ENCODE measurements around the gene HCST. TPM values are rescaled to one million over a fixed set of nuclear protein-coding genes. Genes with fewer than 3 reads are reported as not detected.

Gene HCST
- total RNA-seq, 3 donors from 2014 or later = 4.6 to 8.2 (median 7.9) TPM

DNA sequence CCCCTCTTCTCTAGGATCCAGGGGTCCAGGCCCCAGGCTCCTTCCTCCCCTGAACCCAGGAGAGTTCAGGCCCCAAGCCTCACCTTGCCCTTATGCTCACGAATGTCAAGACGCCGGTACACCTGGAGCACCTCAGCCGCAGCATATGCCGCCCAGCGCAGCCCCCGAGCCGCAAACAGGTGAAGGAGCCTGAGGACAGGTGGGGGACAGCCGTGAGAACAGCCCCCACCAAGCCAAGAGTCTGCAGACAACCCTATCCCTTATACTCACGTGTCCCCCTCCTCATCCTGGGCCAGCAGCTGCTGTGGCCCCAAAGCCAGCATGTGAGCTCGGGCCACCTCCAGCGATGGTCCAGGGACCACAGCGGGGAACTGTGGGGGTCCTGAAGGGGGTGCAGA is 5.7 kb upstream of the HCST start:
- no peak for ATAC-seq
- no peak for DNase-seq
- H3K36me3 ChIP-seq (ENCODE audit: low read depth) = no peaks in the 10 kb centered on the region
- no peaks in the 10 kb centered on the region for H3K9me3 ChIP-seq
- peaks cover 9% of the 10 kb centered on the region for H3K4me1 ChIP-seq (ENCODE audit: low read depth)
- TF ChIP-seq, protein P1, sequence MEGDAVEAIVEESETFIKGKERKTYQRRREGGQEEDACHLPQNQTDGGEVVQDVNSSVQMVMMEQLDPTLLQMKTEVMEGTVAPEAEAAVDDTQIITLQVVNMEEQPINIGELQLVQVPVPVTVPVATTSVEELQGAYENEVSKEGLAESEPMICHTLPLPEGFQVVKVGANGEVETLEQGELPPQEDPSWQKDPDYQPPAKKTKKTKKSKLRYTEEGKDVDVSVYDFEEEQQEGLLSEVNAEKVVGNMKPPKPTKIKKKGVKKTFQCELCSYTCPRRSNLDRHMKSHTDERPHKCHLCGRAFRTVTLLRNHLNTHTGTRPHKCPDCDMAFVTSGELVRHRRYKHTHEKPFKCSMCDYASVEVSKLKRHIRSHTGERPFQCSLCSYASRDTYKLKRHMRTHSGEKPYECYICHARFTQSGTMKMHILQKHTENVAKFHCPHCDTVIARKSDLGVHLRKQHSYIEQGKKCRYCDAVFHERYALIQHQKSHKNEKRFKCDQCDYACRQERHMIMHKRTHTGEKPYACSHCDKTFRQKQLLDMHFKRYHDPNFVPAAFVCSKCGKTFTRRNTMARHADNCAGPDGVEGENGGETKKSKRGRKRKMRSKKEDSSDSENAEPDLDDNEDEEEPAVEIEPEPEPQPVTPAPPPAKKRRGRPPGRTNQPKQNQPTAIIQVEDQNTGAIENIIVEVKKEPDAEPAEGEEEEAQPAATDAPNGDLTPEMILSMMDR (IDR thresholded peaks at IDR 0.05) = no peak
- no peak overlapping the region for H3K4me3 ChIP-seq
- intact Hi-C loops (cut with DNase I, micrococcal nuclease) = loop anchor here in 1 of 2 donors (5.0 kb wide), 1 partner anchor 36 kb away; no protein-coding TSS in a partner anchor

DNA sequence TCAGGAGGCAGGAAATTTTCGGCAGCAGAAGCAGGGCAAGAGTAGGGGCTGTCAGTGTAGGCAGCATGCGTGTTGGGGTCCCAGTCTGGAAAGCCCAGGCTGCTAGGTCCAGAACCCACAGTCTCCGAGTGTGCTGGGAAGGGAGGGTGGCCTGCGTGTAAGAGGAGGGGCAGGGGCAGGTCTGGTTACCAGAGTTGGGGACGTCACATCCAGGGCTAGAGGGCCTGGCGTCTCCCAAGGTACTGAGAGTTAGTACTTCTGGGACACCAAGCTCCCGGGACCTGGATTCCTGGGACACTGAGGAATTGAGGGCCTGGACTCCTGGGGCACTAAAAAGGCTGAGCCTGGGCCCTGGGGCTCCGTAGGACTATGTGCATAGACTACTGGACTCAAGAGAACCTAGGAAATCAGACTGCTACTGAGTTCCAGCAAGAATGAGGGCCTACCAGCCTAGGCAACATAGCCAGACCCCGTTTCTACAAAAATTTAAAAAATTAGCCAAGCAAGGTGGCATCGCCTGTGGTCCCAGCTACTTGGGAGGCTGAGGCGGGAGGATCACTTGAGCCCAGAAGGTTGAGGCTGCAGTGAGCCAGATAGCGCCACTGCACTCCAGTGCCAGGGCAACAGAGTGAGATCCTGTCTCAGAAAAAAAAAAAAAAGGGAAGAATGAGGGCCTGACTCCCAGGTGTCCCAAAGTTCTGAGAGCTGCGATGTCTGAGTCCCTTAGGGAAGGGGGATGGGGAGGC is 4.5 kb upstream of the HCST start:
- intact Hi-C loops (cut with DNase I, micrococcal nuclease) = loop anchor here in 1 of 2 donors (5.0 kb wide), 1 partner anchor 34 kb away; no protein-coding TSS in a partner anchor
- H3K36me3 ChIP-seq (ENCODE audit: low read depth) = no peaks in the 10 kb centered on the region
- no peak overlapping the region for H3K4me3 ChIP-seq
- H3K4me1 ChIP-seq (ENCODE audit: low read depth) = peaks cover 9% of the 10 kb centered on the region
- DNase-seq = no peak
- TF ChIP-seq, protein P1 (IDR thresholded peaks at IDR 0.05) = no peak
- H3K9me3 ChIP-seq = no peaks in the 10 kb centered on the region
- no peak for ATAC-seq

DNA sequence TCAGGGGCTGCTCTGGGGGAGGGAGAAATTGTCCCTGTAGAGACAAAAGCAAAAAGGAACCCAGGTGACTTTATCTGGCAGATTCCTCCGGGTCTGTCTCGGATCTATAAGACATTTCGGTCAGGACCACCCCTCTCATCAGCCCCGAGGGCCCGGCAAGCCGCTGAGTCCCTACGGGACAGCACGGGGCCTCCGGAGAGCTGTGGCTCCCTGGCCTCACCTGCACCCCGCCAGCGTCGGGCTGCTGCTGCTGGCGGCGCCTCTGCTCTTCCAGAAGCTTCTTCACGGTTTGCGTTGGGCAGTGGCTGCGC is 3.9 kb upstream of the HCST start:
- no peaks in the 10 kb centered on the region for H3K9me3 ChIP-seq
- DNase-seq = no peak
- peaks cover 9% of the 10 kb centered on the region for H3K4me1 ChIP-seq (ENCODE audit: low read depth)
- peak overlapping the region; percentile 44 for H3K4me3 ChIP-seq
- intact Hi-C loops (cut with DNase I, micrococcal nuclease) = loop anchor here in 1 of 2 donors (5.0 kb wide), 1 partner anchor 34 kb away; no protein-coding TSS in a partner anchor
- TF ChIP-seq, protein P1 (IDR thresholded peaks at IDR 0.05) = no peak
- no peaks in the 10 kb centered on the region for H3K36me3 ChIP-seq (ENCODE audit: low read depth)
- peak; percentile 5 for ATAC-seq

- H3K9me3 ChIP-seq = no peaks in the 10 kb centered on the region
Observed at GRCh38 chr19:35899547-35900214, 2.6 kb upstream of the HCST start.

DNA sequence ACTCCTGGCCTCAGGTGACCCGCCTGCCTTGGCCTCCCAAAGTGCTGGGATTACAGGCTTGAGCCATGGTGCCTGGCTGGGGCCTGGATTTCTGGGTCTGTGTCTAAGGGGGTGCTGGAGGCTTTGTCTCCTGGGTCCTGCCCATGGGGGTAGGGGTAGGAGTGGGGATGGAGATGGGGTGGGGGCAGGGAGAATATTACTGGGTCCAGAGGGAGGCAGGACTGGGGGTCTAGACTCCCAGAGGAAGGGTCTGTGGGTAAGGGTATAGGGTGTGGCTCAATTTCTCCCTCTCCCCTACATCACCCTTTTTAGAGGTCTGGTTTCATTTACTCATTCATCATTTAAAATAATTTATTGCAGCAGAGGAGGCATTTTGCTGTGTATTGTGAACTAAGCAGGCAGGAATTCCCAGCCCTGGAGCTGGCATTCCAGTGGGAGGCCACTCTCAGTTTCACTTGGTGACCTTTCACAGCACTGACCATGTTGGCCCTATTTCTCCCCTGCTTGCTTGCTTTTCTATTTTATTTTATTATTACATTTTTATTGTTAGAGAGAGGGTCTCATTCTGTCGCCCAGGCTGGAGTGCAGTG is 1.2 kb upstream of the HCST start:
- peaks cover 9% of the 10 kb centered on the region for H3K4me1 ChIP-seq (ENCODE audit: low read depth)
- DNase-seq (peak; percentile 26 to 55 (median 39)), ATAC-seq (no peak)
- intact Hi-C loops (cut with DNase I, micrococcal nuclease) = no loop called here
- no peaks in the 10 kb centered on the region for H3K36me3 ChIP-seq (ENCODE audit: low read depth)
- no peaks in the 10 kb centered on the region for H3K9me3 ChIP-seq
- H3K4me3 ChIP-seq = no peak overlapping the region
- TF ChIP-seq, protein P1 (IDR thresholded peaks at IDR 0.05) = no peak

More at GRCh38 chr19:35899547-35900214, 2.6 kb upstream of the HCST start:
- Histone ChIP-seq H3K4me1 (ENCODE audit: low read depth) (peaks cover 9% of the 10 kb centered on the region), H3K36me3 (ENCODE audit: low read depth) (no peaks in the 10 kb centered on the region), H3K4me3 (peak overlapping the region; percentile 44)
- TF ChIP-seq, protein P1 (IDR thresholded peaks at IDR 0.05) = no peak
- intact Hi-C loops (cut with DNase I, micrococcal nuclease) = loop anchor here in 1 of 2 donors (5.0 kb wide), 1 partner anchor 33 kb away; no protein-coding TSS in a partner anchor
- ATAC-seq (peak; percentile 89), DNase-seq (peak; percentile 88 to 93 (median 91))

All from mucosa of descending colon (tissue), 3 donors.